Fibroblast of the aortic adventitia (primary cell): ENCODE results near the gene SCAMP3. TPM values are rescaled to one million over a fixed set of nuclear protein-coding genes. Genes with fewer than 3 reads are reported as not detected.
A peak's percentile ranks its signal among the peaks of the same experiment; 100 is the strongest.

ENCODE experiments used
- DNase-seq: peaks from one replicate; pipeline ENCODE4 v3.0.0-alpha.2; 2010; ENCODE audit warnings: low read depth
- H3K4me3 ChIP-seq: 2 replicates; pipeline ENCODE4 v1.5.1; 2011; ENCODE audit warnings: low read depth, mild to moderate bottlenecking, control low read depth, low read length, moderate library complexity
- total RNA-seq: library from RNA; depleted of rRNA; stranded (reverse); fragments of >200 nt; gene quantifications from 2 replicates; pipeline ENCODE4 v1.2.3, GENCODE V29; 2012; ENCODE audit warnings: low replicate concordance
- TF ChIP-seq, protein P1 (sequence below): IDR thresholded peaks from 2 replicates; pipeline ENCODE4 v1.5.1; 2011; ENCODE audit warnings: mild to moderate bottlenecking, low read length, control low read depth, inconsistent platforms; ENCODE audit not compliant: insufficient read depth

SCAMP3 gene
- total RNA-seq, 1 donor: 47.6 TPM

DNA sequence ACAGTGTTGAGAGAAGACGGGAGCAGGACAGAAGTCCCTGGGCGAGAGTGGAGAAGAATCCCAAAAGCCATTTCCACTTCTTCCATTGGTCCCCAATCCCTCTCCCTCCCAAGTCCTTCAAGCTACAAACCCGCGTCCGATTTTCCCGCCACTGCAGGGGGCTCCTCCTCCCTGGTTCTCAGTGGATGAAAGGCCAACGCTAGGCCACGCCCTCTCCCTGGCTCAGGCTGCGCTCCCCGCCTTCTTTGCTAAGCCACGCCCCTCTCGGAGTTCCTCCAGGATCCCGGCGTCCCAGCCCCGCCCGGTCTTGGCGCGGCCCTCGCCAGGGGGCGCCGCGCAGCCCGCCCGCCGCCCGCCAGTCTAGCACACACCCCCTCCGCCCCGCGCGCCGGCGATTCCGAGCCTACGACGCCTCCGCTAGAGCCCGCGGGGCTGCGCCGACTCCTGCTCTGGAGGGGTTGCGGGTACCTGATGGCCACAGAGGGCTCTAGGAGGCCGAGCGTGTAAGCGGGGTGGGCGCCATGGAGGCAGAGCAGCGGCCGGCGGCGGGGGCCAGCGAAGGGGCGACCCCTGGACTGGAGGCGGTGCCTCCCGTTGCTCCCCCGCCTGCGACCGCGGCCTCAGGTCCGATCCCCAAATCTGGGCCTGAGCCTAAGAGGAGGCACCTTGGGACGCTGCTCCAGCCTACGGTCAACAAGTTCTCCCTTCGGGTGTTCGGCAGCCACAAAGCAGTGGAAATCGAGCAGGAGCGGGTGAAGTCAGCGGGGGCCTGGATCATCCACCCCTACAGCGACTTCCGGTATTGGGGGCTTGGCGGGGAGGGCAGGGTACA lies 15.1 kb upstream of the SCAMP3 start, which contains the start of gene HCN3:
TSS of gene HCN3 (plus strand) at position 394 of the 832 bp plus-strand sequence. CDS start at position 522, 128 bp downstream.
- DNase-seq: peak; percentile 95
- H3K4me3 ChIP-seq: peak within 1 kb of the TSS; percentile 77
- TF ChIP-seq, protein P1, sequence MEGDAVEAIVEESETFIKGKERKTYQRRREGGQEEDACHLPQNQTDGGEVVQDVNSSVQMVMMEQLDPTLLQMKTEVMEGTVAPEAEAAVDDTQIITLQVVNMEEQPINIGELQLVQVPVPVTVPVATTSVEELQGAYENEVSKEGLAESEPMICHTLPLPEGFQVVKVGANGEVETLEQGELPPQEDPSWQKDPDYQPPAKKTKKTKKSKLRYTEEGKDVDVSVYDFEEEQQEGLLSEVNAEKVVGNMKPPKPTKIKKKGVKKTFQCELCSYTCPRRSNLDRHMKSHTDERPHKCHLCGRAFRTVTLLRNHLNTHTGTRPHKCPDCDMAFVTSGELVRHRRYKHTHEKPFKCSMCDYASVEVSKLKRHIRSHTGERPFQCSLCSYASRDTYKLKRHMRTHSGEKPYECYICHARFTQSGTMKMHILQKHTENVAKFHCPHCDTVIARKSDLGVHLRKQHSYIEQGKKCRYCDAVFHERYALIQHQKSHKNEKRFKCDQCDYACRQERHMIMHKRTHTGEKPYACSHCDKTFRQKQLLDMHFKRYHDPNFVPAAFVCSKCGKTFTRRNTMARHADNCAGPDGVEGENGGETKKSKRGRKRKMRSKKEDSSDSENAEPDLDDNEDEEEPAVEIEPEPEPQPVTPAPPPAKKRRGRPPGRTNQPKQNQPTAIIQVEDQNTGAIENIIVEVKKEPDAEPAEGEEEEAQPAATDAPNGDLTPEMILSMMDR: peak; percentile 23

DNA sequence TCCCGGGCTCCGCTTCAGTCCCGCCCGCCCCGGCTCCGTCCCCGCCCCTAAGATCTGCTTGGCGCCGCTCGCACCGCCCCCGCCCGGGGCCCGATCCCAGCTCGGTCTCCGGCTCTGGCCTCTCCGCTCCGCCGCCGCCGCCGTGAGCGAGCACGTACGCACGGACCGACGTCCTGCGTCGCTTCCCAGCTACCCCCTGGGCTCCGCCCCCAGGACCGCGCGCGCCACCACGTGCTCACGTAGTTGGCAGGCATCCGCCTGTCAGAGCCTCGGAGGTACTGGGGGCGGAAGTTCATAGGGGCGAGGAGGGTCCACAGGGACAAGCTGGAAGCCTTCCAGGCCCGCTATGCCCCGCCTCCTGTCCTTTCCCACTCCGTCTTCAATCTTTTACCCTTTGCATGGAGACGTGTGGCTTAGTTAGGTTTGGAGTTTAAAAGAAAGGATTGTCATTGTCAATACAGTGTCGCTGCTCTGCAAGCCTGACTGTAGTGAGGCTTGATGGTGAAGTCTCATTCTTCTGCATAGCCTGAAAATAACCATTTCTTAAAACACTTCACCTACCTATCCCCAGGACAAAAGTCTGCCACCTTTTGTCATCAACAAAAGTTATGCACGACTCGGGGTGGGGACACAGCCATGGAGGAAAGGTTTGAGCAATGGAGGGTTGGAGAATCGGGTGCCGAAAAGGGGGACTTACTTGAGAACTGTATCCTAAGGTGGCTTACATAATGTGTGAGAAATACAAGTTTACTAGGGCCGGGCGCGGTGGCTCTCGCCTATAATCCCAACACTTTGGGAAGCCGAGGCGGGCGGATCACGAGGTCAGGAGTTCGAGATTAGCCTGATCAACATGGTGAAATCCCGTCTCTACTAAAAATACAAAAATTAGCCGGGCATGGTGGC lies 11.4 kb upstream of the SCAMP3 start, which contains the start of gene CLK2:
TSS of gene CLK2 (minus strand) at position 162 of the 903 bp plus-strand sequence. CDS start 2,527 bp downstream, outside the sequence.
- peak within 1 kb of the TSS; percentile 75 for H3K4me3 ChIP-seq
- peak; percentile 88 for DNase-seq
- TF ChIP-seq, protein P1: no peak

DNA sequence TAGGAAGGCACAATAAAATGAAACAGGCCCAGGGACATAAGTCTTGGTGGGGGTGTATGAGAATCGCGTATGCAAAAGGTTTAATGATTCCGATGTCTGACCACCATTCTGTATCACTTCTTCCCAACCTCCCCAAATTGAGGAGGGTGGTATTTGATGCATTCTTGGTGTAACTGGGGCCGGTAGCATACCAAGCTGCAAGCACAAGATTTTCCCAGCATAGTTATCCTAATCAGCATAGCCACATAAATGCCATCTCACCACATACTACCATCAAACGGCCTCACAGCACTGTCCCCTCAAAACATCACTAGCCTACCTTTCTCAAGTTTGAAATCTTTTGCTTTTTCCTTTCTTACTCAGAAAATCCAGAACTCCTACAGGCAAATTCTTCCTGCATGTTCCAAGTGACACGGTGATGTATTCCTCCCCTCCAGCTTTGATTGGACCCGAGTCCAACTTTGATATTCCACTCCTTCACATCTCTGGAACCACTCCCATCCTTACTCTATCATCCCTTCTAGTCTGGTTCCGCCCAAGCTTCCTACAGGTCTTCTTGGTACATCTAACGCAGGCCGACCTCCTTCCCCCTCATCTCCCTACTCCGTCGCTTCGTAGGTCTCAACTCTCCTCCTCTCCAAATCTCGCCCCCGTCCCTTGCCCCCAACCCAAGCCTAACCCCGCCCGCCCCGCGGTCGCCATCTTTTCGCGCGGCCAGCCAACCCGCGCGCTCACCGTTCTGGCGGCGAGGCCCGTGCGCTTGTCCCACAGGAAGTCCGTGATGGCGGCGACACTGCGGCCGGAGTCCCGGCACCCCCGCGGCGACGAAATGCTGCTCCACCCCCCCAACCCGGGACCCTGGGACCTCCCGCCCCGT lies 10.5 kb upstream of the SCAMP3 start:
- TF ChIP-seq, protein P1: no peak
- DNase-seq: peak; percentile 68
- H3K4me3 ChIP-seq: peak overlapping the region; percentile 75

DNA sequence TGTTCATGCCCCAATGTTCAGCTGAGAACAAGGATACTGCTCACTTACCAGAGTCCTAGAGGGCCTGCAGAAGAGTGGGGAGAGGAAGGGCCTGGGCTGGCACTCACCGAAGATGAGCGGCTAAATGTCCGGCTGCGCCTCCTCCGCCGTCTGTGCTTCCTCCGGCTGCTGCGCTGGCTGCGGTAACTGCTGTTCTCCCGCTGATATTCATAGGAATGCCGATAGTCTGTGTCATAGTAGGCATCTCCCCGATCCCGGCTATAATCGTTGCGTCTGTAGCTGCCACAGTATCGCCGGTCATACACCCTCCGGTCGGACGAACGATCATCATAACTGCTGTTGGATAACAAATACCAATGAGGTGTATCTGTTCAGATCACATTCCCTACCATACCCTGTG lies 7.2 kb upstream of the SCAMP3 start:
- TF ChIP-seq, protein P1: no peak
- no peak overlapping the region for H3K4me3 ChIP-seq

DNA sequence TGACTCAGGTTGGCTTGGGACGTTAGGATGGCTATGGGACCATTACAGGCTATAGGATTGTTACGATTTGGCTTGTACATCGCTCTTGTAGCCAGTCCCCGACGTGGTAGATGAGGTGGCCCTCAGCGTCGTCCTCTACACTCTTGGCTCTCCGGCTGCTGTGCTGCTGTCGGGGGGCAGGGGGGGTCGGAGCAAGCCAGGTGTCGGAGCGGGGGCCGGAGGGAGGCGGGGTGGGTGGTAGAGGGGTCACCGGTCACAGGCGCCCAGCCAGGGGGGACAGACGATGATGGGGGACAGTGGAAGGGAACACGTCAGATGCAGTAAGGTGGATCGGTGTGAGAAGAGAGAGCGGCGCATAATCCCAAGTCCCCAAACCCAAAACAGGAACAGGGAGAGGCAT lies 6.5 kb upstream of the SCAMP3 start:
- no peak overlapping the region for H3K4me3 ChIP-seq
- DNase-seq: no peak
- TF ChIP-seq, protein P1: no peak

More for the DNA sequence above, 7.2 kb upstream of the SCAMP3 start:
- no peak for DNase-seq

DNA sequence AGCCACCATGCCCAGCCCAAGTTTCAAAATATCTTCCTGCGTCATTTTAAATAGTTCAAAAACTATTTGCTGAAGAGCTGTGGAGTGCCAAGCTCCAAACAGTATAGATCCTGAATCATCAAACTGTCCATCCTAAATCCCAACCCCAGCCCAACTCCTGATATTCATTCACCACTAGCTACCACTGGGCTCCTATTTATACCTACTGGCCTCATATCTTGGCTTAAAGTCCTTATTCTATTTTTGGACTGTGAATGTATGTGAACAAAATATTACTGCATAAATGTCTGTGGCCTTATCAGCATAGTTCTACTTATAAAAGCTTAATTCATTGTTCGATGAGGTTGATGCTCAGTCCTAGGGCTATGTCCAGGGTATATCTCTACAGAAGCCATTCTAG lies 5.2 kb upstream of the SCAMP3 start:
- H3K4me3 ChIP-seq: no peak overlapping the region

More for the DNA sequence above, 5.2 kb upstream of the SCAMP3 start:
- TF ChIP-seq, protein P1: no peak
- no peak for DNase-seq
